ENCODE results near the gene SLC26A1. TPM values are rescaled to one million over a fixed set of nuclear protein-coding genes. Genes with fewer than 3 reads are reported as not detected.

The SLC26A1 gene, protein sequence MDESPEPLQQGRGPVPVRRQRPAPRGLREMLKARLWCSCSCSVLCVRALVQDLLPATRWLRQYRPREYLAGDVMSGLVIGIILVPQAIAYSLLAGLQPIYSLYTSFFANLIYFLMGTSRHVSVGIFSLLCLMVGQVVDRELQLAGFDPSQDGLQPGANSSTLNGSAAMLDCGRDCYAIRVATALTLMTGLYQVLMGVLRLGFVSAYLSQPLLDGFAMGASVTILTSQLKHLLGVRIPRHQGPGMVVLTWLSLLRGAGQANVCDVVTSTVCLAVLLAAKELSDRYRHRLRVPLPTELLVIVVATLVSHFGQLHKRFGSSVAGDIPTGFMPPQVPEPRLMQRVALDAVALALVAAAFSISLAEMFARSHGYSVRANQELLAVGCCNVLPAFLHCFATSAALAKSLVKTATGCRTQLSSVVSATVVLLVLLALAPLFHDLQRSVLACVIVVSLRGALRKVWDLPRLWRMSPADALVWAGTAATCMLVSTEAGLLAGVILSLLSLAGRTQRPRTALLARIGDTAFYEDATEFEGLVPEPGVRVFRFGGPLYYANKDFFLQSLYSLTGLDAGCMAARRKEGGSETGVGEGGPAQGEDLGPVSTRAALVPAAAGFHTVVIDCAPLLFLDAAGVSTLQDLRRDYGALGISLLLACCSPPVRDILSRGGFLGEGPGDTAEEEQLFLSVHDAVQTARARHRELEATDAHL
- total RNA-seq: 1 to 10 TPM in 2 of 6 donors, under 1 TPM in 4; 0.28 to 1.7 (median 0.66) TPM
- 1 to 10 TPM in 1 of 2 donors, under 1 TPM in 1; 0.45 to 1.6 TPM for polyA plus RNA-seq

DNA sequence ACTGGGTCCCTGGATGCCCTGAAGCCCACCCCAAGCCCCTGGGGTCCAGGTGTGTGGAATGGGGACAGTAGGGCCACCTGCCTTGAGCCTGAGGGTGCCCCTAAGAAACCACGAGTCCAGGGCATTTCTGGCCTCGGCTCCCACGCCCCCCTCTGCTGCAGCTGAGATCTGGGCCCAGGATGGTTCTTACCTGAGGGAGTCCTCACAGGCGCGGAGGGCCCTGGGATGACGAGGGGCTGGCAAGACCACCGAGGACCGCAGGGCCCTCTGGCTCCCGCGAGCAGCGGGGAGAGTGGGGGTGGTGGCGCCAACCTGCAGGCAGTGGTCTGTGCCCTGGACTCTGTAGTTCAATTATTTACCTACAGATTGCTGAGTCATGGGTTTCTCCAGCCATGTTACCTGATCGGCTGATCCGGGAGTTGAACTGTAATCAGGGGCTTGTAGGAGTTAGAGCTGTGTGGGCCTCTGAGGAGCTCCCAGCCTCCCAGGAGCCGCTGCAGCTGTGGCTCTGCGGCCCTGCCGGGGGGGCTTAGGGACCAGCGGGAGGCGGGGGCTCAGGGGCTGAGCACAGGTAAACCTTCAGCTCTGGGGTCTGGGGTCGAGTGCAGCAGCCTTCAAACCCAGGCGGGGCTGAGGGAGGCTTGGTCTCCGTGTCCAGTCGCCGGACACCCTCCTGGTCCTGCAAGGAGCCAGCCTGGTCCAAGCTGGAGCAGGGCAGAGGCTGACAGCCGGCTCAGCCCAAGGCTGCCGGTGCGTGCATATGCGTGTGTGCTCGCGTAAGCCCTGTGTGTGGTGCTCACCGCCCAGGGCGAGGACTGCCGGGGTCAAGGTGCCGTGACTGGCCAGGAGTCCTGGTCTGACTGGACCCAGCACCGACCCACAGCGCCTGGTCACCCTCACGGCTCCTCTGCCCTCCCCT, at the start of gene SLC26A1:
SLC26A1 (minus strand) TSS at position 294 of the 919 bp plus-strand sequence. CDS start 1,701 bp downstream, outside the sequence.
- TF ChIP-seq CTCF (IDR thresholded peaks at IDR 0.05): no peak
- FAIRE-seq (no peak), DNase-seq (peak; percentile 56 to 87 (median 64)), ATAC-seq (peak; percentile 73 to 78 (median 74))
- peak within 1 kb of the TSS; percentile 82 to 95 (median 92) for H3K27ac ChIP-seq
- H3K9me3 ChIP-seq: no peaks in the 10 kb centered on the region
- intact Hi-C loops (cut with DNase I): no loop called here
- WGBS, 2 donors: 41 to 42% methylated on average over 32 to 37 of the region's 37 CpGs
- H3K4me3 ChIP-seq: peak within 1 kb of the TSS in 3 of 4 donors; percentile 5 to 33 (median 32)
- H3K36me3 ChIP-seq: no peaks in the 10 kb centered on the region
- H3K27me3 ChIP-seq: no peaks in the 10 kb centered on the region
- peaks cover 19 to 25% (median 20%) of the 10 kb centered on the region in 3 donors for H3K4me1 ChIP-seq

DNA sequence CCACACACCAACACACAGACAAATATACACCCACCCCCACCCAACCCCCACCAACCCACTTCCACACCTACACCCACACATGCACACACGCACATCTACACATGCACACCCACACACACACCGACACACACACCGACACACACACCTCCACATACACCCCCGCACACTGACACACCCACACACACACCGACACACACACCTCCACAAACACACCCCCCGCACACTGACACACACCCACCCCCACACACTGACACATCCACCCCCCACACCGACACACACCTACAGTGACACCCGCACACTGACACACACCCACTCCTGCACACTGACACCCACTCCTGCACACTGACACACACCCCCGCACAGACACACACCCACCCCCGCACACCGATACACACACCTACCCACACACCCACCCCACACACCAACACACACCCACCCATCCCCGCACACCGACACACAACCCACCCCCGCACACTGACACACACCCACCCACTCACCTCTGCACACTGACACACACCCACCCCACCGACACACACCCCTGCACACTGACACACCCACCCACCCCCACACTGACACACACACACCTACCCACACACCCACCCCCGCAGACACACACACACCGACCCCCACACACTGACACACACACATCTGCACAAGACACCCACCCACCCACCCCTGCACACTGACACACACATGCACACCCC, 49.3 kb upstream of the SLC26A1 start:
- Histone ChIP-seq H3K27me3 (no peaks in the 10 kb centered on the region), H3K36me3 (no peaks in the 10 kb centered on the region), H3K4me3 (no peak overlapping the region), H3K27ac (no peak overlapping the region), H3K9me3 (no peaks in the 10 kb centered on the region), H3K4me1 (peaks cover 4 to 16% (median 5%) of the 10 kb centered on the region in 3 donors)
- no peak for FAIRE-seq
- intact Hi-C loops (cut with DNase I): no loop called here
- peak in 1 of 6 donors; percentile 29 for DNase-seq
- TF ChIP-seq CTCF (IDR thresholded peaks at IDR 0.05): no peak
- 80 to 92% methylated on average over 17 of the region's 17 CpGs for WGBS, 2 donors
- ATAC-seq: no peak

DNA sequence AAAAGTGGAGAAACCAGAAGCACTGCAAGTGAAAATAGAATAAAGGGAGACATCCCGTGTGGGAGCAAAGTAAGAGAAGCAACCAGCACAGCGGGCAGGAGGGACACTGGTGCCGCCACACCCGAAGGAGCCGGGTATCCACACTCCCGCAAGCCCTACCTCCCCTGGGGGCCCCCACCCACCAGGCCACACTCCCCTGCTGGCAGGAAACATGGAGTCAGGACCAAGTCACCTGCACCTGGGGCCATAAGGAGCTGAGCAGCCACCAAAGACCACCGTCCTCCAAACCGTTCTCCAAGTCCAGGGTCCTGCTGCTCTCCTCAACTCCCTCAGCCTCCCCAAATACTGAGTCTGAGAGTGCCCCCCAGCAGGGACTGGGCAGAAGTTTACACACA, 48.7 kb upstream of the SLC26A1 start:
- Histone ChIP-seq H3K27me3 (no peaks in the 10 kb centered on the region), H3K4me3 (no peak overlapping the region), H3K27ac (no peak overlapping the region), H3K9me3 (no peaks in the 10 kb centered on the region), H3K4me1 (peaks cover 4 to 11% (median 5%) of the 10 kb centered on the region in 3 donors), H3K36me3 (no peaks in the 10 kb centered on the region)
- no peak for TF ChIP-seq CTCF (IDR thresholded peaks at IDR 0.05)
- WGBS, 2 donors: 60 to 69% methylated on average over 6 to 8 of the region's 8 CpGs
- FAIRE-seq (no peak), ATAC-seq (no peak), DNase-seq (peak in 2 of 6 donors; percentile 35 to 47)
- intact Hi-C loops (cut with DNase I): no loop called here

DNA sequence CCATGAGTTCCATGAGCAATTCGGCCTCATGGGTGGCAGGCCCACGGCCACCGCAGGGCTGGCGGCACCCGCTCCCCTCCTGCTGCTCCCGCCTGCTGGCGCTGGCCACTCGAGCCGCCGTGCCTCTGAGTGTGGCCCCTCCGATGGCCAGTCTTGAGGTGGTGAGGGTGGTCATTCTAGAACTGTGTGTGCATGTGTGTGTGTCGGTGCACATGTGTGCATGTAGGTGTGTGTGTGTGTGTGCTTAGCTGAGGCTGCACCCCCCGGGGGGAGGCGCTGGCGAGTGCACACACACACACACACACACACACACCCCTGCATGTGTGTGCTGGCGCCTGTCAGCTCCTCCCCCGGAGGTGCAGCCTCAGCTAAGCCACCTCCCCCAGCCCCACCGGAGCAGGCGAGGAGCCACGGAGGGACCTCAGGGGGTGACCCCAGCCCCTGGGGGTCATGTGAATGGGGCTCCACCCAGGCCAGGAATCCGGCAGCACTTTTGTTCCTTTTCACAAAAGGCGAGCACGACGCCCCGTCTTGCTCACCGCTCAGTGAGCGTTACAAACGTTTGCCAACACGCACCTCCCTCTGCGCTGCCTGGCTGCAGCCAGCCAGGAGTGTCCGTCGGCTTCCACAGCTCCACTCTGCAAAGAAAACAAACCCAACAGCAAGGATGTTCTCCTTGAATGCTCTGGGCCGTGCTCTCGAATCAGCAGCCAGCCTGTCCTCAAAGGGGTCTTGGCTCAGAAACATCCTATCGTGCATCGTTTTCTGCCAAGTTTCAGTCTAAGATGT, 48.1 kb upstream of the SLC26A1 start:
- intact Hi-C loops (cut with DNase I): no loop called here
- no peak overlapping the region for H3K4me3 ChIP-seq
- H3K27ac ChIP-seq: no peak overlapping the region
- no peaks in the 10 kb centered on the region for H3K27me3 ChIP-seq
- peak in 2 of 6 donors; percentile 51 to 66 for DNase-seq
- no peak for ATAC-seq
- FAIRE-seq: no peak
- H3K4me1 ChIP-seq: peaks cover 4 to 9% (median 5%) of the 10 kb centered on the region in 3 donors
- no peaks in the 10 kb centered on the region for H3K36me3 ChIP-seq
- no peak for TF ChIP-seq CTCF (IDR thresholded peaks at IDR 0.05)
- H3K9me3 ChIP-seq: no peaks in the 10 kb centered on the region
- 57 to 62% methylated on average over 36 of the region's 36 CpGs for WGBS, 2 donors
